HEK293 (cell line): ENCODE data around the gene MALRD1.

ENCODE experiments used
- CTCF ChIA-PET: fragments of 350-600 bp; formaldehyde crosslinking; extraction: SDS; loops from one replicate; lab custom pipeline; 2021; ENCODE audit warnings: antibody characterized with exemption; lab: Yijun Ruan, JAX
- POLR2A ChIA-PET: fragments of 300-600 bp; formaldehyde crosslinking; extraction: SDS; loops from one replicate; lab custom pipeline; 2020; ENCODE audit warnings: antibody characterized with exemption, inconsistent platforms; lab: Yijun Ruan, JAX
- H3K27ac ChIP-seq: fragments of 200-500 bp; sonication (Bioruptor generic); 2 replicates; pipeline ENCODE4 v1.5.1; 2014; ENCODE audit warnings: low read depth, low read length, control low read depth, inconsistent platforms; ENCODE audit errors: extremely low read depth
- H3K36me3 ChIP-seq, 2 experiments: fragments of 200-500 bp in 1 of 2; sonication (Bioruptor generic) in 1 of 2; 1 replicate in 1 of 2; 2 replicates in 1 of 2; pipeline ENCODE4 v1.5.1; 2014 to 2017; ENCODE audit warnings: inconsistent platforms in 2 of 2, low read length in 2 of 2; ENCODE audit not compliant: control insufficient read depth in 2 of 2, insufficient read depth in 1 of 2
- H3K4me1 ChIP-seq: fragments of 200-500 bp; sonication (Bioruptor generic); 2 replicates; pipeline ENCODE4 v1.5.1; 2014; ENCODE audit warnings: mild to moderate bottlenecking, low read length, inconsistent platforms; ENCODE audit not compliant: control insufficient read depth, insufficient read depth
- H3K4me3 ChIP-seq: 2 replicates; pipeline ENCODE4 v1.5.1; 2011; ENCODE audit warnings: low read depth, mild to moderate bottlenecking, control low read depth, low read length, moderate library complexity
- H3K9me3 ChIP-seq: fragments of 200-500 bp; sonication (Bioruptor generic); 2 replicates; pipeline ENCODE4 v1.5.1; 2014; ENCODE audit warnings: low read depth, low read length, inconsistent platforms; ENCODE audit not compliant: control insufficient read depth, insufficient read depth
- CTCF ChIP-seq: fragments of 450-650 bp; formaldehyde crosslinking; IDR thresholded peaks from 2 replicates; pipeline ENCODE4 v1.5.1; 2016; ENCODE audit warnings: missing biosample characterization, missing genetic modification characterization
- KLF16 ChIP-seq: fragments of 450-650 bp; formaldehyde crosslinking; IDR thresholded peaks from 2 replicates; pipeline ENCODE4 v1.5.1; 2017; ENCODE audit warnings: missing biosample characterization, missing genetic modification characterization
- RBAK ChIP-seq: fragments of 450-650 bp; formaldehyde crosslinking; IDR thresholded peaks from 2 replicates; pipeline ENCODE4 v1.5.1; 2016; ENCODE audit warnings: missing biosample characterization, missing genetic modification characterization
- REPIN1 ChIP-seq: fragments of 450-650 bp; formaldehyde crosslinking; IDR thresholded peaks from 2 replicates; pipeline ENCODE4 v1.5.1; 2017; ENCODE audit warnings: missing biosample characterization, missing genetic modification characterization, low read depth
- TSHZ1 ChIP-seq: fragments of 450-650 bp; formaldehyde crosslinking; IDR thresholded peaks from 2 replicates; pipeline ENCODE4 v1.5.1; 2016; ENCODE audit warnings: missing biosample characterization, missing genetic modification characterization, borderline replicate concordance
- ZBTB7A ChIP-seq: fragments of 450-650 bp; formaldehyde crosslinking; IDR thresholded peaks from 2 replicates; pipeline ENCODE4 v1.5.1; 2016; ENCODE audit warnings: low read depth, missing biosample characterization, missing genetic modification characterization
- ZNF132 ChIP-seq: fragments of 450-650 bp; formaldehyde crosslinking; IDR thresholded peaks from 2 replicates; pipeline ENCODE4 v1.5.1; 2017; ENCODE audit warnings: missing biosample characterization, missing genetic modification characterization, borderline replicate concordance
- ZNF184 ChIP-seq: fragments of 450-650 bp; IDR thresholded peaks from 2 replicates; pipeline ENCODE4 v1.5.1; 2018; ENCODE audit warnings: missing biosample characterization, mild to moderate bottlenecking, missing genetic modification characterization
- ZNF202 ChIP-seq: fragments of 450-650 bp; formaldehyde crosslinking; IDR thresholded peaks from 2 replicates; pipeline ENCODE4 v1.5.1; 2016; ENCODE audit warnings: missing biosample characterization, missing genetic modification characterization, borderline replicate concordance
- ZNF302 ChIP-seq: fragments of 450-650 bp; formaldehyde crosslinking; IDR thresholded peaks from 2 replicates; pipeline ENCODE4 v1.5.1; 2016; ENCODE audit warnings: missing biosample characterization, missing genetic modification characterization, low read depth
- ZNF366 ChIP-seq: fragments of 450-650 bp; formaldehyde crosslinking; conservative IDR thresholded peaks from 2 replicates; pipeline ENCODE4 v1.5.1; 2016; ENCODE audit warnings: missing biosample characterization, missing genetic modification characterization
- ZNF433 ChIP-seq: fragments of 450-650 bp; formaldehyde crosslinking; IDR thresholded peaks from 2 replicates; pipeline ENCODE4 v1.5.1; 2016; ENCODE audit warnings: missing biosample characterization, missing genetic modification characterization, low read depth
- ZNF555 ChIP-seq: fragments of 450-650 bp; formaldehyde crosslinking; conservative IDR thresholded peaks from 2 replicates; pipeline ENCODE4 v1.5.1; 2017; ENCODE audit warnings: missing biosample characterization, mild to moderate bottlenecking, missing genetic modification characterization, inconsistent platforms
- ZNF585B ChIP-seq: fragments of 450-650 bp; formaldehyde crosslinking; IDR thresholded peaks from 2 replicates; pipeline ENCODE4 v1.5.1; 2016; ENCODE audit warnings: missing biosample characterization, missing genetic modification characterization
- ZNF629 ChIP-seq: fragments of 450-650 bp; formaldehyde crosslinking; IDR thresholded peaks from 2 replicates; pipeline ENCODE4 v1.5.1; 2017; ENCODE audit warnings: missing biosample characterization, missing genetic modification characterization
- ZNF658 ChIP-seq: fragments of 450-650 bp; formaldehyde crosslinking; IDR thresholded peaks from 2 replicates; pipeline ENCODE4; 2016; ENCODE audit warnings: missing biosample characterization, missing genetic modification characterization
- ZNF704 ChIP-seq: fragments of 450-650 bp; formaldehyde crosslinking; IDR thresholded peaks from 2 replicates; pipeline ENCODE4 v1.5.1; 2016; ENCODE audit warnings: missing biosample characterization, missing genetic modification characterization
- ZNF768 ChIP-seq: fragments of 450-650 bp; formaldehyde crosslinking; IDR thresholded peaks from 2 replicates; pipeline ENCODE4 v1.5.1; 2018; ENCODE audit warnings: missing biosample characterization, mild to moderate bottlenecking, missing genetic modification characterization
- ZNF830 ChIP-seq: fragments of 450-650 bp; IDR thresholded peaks from 2 replicates; pipeline ENCODE4 v1.5.0; 2018; ENCODE audit warnings: missing biosample characterization, missing genetic modification characterization, low read depth, mild to moderate bottlenecking, moderate library complexity
- ZNF837 ChIP-seq: fragments of 450-650 bp; formaldehyde crosslinking; IDR thresholded peaks from 2 replicates; pipeline ENCODE4 v1.5.1; 2016; ENCODE audit warnings: missing biosample characterization, missing genetic modification characterization
- ZSCAN23 ChIP-seq: fragments of 450-650 bp; formaldehyde crosslinking; IDR thresholded peaks from 2 replicates; pipeline ENCODE4 v1.5.1; 2016; ENCODE audit warnings: missing biosample characterization, missing genetic modification characterization

The MALRD1 gene

GRCh38 chr10:19096501-19097073 lies 48.0 kb downstream of the MALRD1 start (continued):
- TF ChIP-seq TSHZ1 (tag by site-specific recombination): no peak
- TF ChIP-seq ZNF704 (tag by site-specific recombination): no peak
- no peak for TF ChIP-seq ZNF830 (tag by site-specific recombination)
- TF ChIP-seq ZNF433 (tag by site-specific recombination): no peak
- no peak for TF ChIP-seq ZNF629 (tag by site-specific recombination)
- no peak for TF ChIP-seq ZNF202 (tag by site-specific recombination)
- TF ChIP-seq, all 188 proteins: peak for 0

GRCh38 chr10:19097151-19097550 lies 48.5 kb downstream of the MALRD1 start:
- CTCF ChIA-PET: no interaction called here
- Histone ChIP-seq H3K4me3 (no peak overlapping the region), H3K4me1 (no peaks in the 10 kb centered on the region), H3K9me3 (no peaks in the 10 kb centered on the region)
- POLR2A ChIA-PET: no interaction called here
- no peak for TF ChIP-seq CTCF (tag by site-specific recombination)
- TF ChIP-seq ZNF555 (tag by site-specific recombination): no peak
- TF ChIP-seq ZBTB7A: no peak
- no peak for TF ChIP-seq ZNF837
- TF ChIP-seq ZNF585B (tag by site-specific recombination): no peak
- TF ChIP-seq ZNF132 (tag by site-specific recombination): no peak
- TF ChIP-seq REPIN1 (tag by site-specific recombination): no peak
- no peak for TF ChIP-seq ZNF658 (tag by site-specific recombination)
- TF ChIP-seq ZNF768 (tag by site-specific recombination): no peak
- no peak for TF ChIP-seq ZNF366 (tag by site-specific recombination)
- no peak for TF ChIP-seq ZSCAN23 (tag by site-specific recombination)
- no peak for TF ChIP-seq KLF16 (tag by site-specific recombination)
- TF ChIP-seq ZNF302 (tag by site-specific recombination): no peak
- TF ChIP-seq ZNF184 (tag by site-specific recombination): no peak
- TF ChIP-seq RBAK (tag by site-specific recombination): no peak
- TF ChIP-seq, all 188 proteins: peak for 0
- Histone ChIP-seq H3K27ac (no peak overlapping the region), H3K36me3 (no peaks in the 10 kb centered on the region)
